Stimulated activated CD4-positive, alpha-beta T cell treated with anti-CD3 and anti-CD28 coated beads, TNF-alpha, amount 100 ng/mL, for 24 hours (primary cell): Measurements from ENCODE around the gene MCTP2.

Source experiments
- DNase-seq, 3 experiments: peaks; one replicate each; pipeline ENCODE4 v3.0.0-alpha.2; 2020; ENCODE audit warnings: low read depth in 3 of 3

The MCTP2 gene, protein sequence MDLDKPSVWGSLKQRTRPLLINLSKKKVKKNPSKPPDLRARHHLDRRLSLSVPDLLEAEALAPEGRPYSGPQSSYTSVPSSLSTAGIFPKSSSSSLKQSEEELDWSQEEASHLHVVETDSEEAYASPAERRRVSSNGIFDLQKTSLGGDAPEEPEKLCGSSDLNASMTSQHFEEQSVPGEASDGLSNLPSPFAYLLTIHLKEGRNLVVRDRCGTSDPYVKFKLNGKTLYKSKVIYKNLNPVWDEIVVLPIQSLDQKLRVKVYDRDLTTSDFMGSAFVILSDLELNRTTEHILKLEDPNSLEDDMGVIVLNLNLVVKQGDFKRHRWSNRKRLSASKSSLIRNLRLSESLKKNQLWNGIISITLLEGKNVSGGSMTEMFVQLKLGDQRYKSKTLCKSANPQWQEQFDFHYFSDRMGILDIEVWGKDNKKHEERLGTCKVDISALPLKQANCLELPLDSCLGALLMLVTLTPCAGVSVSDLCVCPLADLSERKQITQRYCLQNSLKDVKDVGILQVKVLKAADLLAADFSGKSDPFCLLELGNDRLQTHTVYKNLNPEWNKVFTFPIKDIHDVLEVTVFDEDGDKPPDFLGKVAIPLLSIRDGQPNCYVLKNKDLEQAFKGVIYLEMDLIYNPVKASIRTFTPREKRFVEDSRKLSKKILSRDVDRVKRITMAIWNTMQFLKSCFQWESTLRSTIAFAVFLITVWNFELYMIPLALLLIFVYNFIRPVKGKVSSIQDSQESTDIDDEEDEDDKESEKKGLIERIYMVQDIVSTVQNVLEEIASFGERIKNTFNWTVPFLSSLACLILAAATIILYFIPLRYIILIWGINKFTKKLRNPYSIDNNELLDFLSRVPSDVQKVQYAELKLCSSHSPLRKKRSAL

GRCh38 chr15:94230883-94231722 is at the start of gene MCTP2:
Gene MCTP2 (plus strand): TSS chr15:94231561. CDS start chr15:94298266, 66,705 bp downstream.
- peak; percentile 46 to 77 (median 47) for DNase-seq

GRCh38 chr15:94182883-94183282 is 48.5 kb upstream of the MCTP2 start:
- no peak for DNase-seq

DNA sequence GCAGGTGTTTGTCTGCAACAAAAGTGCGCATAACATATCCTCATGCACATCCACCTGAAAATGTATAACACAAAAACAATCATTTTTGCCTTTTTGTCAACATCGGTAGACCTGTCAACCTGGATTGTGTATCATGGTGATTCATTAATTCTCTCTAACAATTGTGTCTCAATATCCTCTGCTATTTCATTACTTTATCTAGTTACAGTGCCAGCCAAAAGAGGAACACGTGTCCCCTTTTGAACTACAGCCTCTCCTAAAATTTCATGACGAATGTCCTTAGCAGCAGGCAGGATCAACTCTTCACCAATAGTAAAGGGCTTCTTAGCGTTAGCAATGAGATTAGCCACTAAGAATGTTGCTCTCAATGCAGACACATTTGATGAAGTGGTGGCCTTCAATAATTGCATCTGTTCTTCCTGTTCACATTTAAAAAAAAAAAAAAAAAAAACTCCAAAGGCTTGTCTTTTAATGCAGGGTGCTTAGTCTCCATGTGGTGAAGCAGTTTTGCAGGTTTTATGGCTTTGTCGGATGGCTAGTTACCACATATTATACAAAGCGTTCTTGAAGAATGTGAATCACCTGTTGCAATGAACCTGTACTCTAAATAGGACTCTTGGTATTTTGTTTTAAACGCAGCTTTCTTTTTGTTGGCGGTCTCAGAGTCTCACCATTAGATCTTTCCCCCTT is 45.7 kb upstream of the MCTP2 start:
- no peak for DNase-seq

DNA sequence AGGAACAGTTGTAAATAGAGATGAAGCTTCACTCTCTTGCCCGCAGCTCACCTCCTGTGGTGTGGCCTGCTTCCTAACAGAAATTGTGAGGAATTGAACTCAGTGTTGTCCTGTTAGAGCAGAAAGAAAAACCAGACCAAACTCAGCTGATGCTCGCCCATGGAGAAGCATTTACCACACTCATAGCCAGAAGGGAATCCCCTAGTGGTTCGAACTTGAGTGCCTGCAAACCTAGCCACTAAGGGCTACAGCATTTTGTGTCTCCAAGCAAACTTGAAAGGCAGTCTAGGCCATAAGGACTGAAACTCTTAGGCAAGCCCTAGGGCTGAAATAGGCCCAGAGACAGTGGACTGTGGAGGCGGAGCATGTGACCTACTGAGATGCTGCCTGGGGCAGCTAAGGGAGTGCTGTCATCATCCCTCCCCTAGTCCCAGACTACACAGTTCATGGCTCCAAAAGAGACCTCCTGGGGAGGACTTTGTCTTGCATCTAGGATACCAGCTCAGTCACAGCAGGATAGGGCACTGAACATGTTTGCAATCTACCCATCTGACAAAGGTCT is 44.5 kb upstream of the MCTP2 start:
- no peak for DNase-seq

DNA sequence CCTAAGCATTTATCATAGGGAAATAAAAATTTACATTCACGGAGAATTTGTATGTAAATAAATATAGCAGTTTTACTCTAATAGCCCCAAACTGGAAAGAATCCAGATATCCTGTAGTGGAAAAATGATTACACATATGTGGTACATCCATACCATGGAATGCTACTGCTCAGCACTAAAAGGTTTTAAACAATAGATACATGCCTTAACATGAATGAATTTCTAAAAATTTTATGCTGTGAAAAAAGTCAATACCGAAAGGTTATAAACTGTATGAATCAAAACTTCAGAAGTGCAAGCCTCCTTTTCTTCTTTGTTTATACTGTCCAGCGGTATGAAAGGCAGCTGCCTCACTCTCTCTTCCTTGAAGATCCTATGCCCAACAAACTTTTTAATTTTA is 37.5 kb upstream of the MCTP2 start:
- DNase-seq: no peak

GRCh38 chr15:94196531-94196930 is 34.8 kb upstream of the MCTP2 start:
- no peak for DNase-seq

GRCh38 chr15:94198633-94199032 is 32.7 kb upstream of the MCTP2 start:
- DNase-seq: no peak

GRCh38 chr15:94199725-94200124 is 31.6 kb upstream of the MCTP2 start:
- DNase-seq: no peak

GRCh38 chr15:94203306-94203705 is 28.1 kb upstream of the MCTP2 start:
- DNase-seq: no peak

GRCh38 chr15:94205366-94205765 is 26.0 kb upstream of the MCTP2 start:
- DNase-seq: peak in 1 of 3 experiments; percentile 9

DNA sequence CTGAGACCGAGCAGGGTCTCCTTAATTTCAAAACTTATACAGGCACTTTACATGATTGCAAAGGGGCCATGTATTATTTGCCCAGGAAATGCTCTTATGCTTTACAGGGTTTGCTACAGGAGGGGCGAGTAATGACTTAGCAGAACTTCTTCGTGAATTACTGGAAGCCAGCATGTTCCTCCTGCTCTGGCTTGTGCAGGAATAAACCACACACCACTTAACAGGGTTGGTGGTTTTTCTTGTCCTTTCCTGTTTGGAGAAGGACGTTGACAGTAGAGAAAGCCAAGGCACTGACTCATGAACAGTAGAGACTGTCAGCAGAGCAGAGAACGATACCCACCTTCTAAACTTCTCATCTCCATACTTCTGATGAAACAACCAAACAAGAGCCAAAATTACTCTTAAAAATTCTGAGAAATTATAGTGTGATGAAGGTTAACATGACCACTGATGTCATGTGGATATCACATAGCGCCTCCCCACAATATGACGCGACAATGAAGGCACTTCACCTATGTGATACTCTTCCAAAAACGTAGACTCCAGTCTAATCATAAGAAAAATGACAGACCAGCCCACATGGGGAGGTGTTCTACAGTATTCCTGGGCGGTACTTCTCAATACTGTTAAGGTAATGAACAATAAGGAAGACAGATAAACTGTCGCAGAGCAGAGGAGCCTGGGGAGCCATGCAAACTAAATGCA is 24.7 kb upstream of the MCTP2 start:
- DNase-seq: peak in 1 of 3 experiments; percentile 14

- DNase-seq: no peak
These were observed 19.1 kb upstream of the MCTP2 start for GRCh38 chr15:94212291-94212690.

DNA sequence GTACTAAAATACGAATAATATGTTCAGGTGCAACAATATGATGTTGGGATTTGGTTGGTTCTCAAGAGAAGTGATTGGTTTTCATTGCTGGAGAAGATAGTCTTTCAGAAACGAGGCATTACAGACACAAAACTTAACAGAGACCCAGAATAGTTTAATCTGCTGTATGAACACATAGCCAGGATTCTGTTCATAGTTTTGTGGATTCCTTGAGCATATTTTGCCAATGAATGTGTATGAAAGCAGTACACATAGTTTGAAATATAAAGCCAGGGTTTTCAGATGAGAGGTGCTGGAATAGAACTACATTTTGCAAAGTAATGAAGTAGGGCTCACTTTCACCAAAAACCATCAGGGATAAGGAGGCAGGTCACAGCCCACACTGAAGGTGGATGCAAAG is 5.7 kb upstream of the MCTP2 start:
- no peak for DNase-seq

- DNase-seq: no peak
These were observed 2.8 kb upstream of the MCTP2 start for GRCh38 chr15:94228611-94229010.

- peak in 1 of 3 experiments; percentile 35 for DNase-seq
These were observed 1.6 kb upstream of the MCTP2 start for GRCh38 chr15:94229591-94230369.

DNA sequence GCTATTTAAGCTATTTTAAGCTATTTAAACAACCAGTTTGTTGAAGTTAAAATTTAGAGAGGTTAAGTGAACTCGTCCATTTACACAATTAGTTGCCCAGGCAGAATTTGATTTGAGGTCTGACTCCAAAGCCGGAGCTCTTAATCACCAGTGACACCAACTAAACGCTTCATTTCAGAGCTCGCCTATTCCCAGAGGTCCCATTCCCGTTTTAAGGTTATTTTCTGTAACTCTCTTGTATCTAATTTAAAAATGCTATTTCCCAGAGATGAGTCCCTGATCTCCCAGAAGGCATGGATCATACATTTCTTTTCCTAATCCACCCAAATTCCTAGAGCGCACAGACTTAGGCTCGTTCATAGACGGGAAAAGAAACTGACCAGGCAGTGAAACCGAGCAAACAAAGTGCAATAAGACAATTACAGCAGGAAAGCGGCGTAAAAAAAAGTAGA is 904 bp upstream of the MCTP2 start:
- no peak for DNase-seq

GRCh38 chr15:94231723-94232468 is 535 bp downstream of the MCTP2 start:
- peak in 1 of 3 experiments; percentile 4 for DNase-seq

GRCh38 chr15:94233441-94233840 is 2.1 kb downstream of the MCTP2 start:
- no peak for DNase-seq

DNA sequence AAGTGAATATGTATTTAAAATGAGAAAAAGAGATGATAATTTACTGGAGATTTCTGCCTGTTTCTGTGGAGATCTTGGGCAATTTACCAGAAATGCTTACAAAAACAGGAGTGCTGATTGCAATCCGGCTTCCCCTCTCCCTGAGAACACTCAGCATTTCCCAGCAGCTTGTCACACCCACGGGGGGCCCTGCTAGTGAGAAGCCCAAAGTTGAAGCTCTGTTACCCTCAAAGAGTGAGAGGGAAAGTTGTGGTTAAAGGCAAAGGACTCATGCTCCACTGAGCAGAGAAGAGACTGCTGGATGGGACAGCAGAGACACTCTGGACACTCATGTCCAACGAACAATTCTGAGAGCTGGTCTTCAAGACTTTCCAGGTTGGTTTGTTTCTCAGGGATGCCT is 2.9 kb downstream of the MCTP2 start:
- DNase-seq: peak in 1 of 3 experiments; percentile 59
